Esophagus muscularis mucosa (tissue), 4 donors: Measurements from ENCODE around the gene SPTSSB.

Experiments used
- CTCF ChIP-seq, 3 experiments: fragments of 200-600 bp in 2 of 3; fragments of 450-650 bp in 1 of 3; sonication (generic) in 2 of 3; IDR thresholded peaks; one replicate each; pipeline ENCODE4 v1.5.1; 2017 to 2019; ENCODE audit warnings: antibody characterized with exemption in 3 of 3, mild to moderate bottlenecking in 2 of 3, moderate library complexity in 1 of 3
- EP300 ChIP-seq: sonication (generic); formaldehyde crosslinking; IDR thresholded peaks from one replicate; pipeline ENCODE4 v1.6.1; 2017; ENCODE audit warnings: antibody characterized with exemption
- POLR2A ChIP-seq: fragments of 450-650 bp; IDR thresholded peaks from one replicate; pipeline ENCODE4 v1.6.1; 2017; ENCODE audit warnings: antibody characterized with exemption, moderate library complexity, mild to moderate bottlenecking, low read depth
- POLR2AphosphoS5 ChIP-seq, 2 donors: sonication (generic); formaldehyde crosslinking; IDR thresholded peaks; one replicate each; pipeline ENCODE4 v1.6.1; 2017; ENCODE audit warnings: antibody characterized with exemption in 2 of 2

GRCh38 chr3:161366094-161366493, 5.2 kb downstream of the SPTSSB start:
- TF ChIP-seq CTCF (IDR thresholded peaks at IDR 0.05) = no peak
- no peak for TF ChIP-seq POLR2A
- no peak for TF ChIP-seq POLR2AphosphoS5 (IDR thresholded peaks at IDR 0.05)
- TF ChIP-seq EP300 = no peak
